ENCODE results near the gene LRRC49. TPM values are rescaled to one million over a fixed set of nuclear protein-coding genes. Genes with fewer than 3 reads are reported as not detected.
A peak's percentile ranks its signal among the peaks of the same experiment; 100 is the strongest.

Gene LRRC49
- total and polyA plus RNA-seq, 4 donors: 3.0 to 24.3 (median 7.4) TPM

DNA sequence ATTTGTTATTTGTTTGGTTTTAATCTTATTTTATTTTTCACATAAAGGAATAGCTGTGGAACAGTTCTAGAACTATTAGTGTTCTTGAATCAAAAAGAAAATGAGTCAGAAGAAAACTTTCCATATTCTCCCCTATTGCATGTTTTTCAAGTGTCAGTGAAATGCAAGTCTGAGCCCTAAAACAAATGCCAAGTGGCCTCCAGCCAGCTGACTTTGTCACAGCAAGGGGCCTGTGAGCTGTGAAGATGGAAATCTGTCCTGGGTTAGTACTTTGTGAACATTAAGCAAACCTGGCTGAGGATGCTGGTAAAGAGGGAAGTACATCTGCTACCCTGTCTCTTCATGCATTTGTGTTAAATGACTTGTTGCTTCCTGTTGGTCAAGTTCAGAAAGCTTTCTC lies 14.2 kb downstream of the LRRC49 start:
- Histone ChIP-seq H3K9me3 (ENCODE audit: control insufficient read depth in 4 of 4, insufficient read depth in 3 of 4, low read length in 3 of 4) (peaks cover 0 to 10% (median 6%) of the 10 kb centered on the region in 4 donors), H3K4me3 (no peak overlapping the region), H3K4me1 (ENCODE audit: control insufficient read depth in 5 of 5, insufficient read depth in 5 of 5, low read length in 5 of 5) (peaks cover 0 to 2% (median 0%) of the 10 kb centered on the region in 5 donors), H3K27ac (ENCODE audit: low read depth in 1 of 2, low read length in 1 of 2) (no peak overlapping the region), H3K27me3 (ENCODE audit: control insufficient read depth in 3 of 3, insufficient read depth in 3 of 3, low read length in 2 of 3) (no peaks in the 10 kb centered on the region), H3K36me3 (ENCODE audit: control insufficient read depth in 4 of 4, insufficient read depth in 4 of 4, low read length in 4 of 4) (peaks cover 0 to 13% (median 11%) of the 10 kb centered on the region in 4 donors), H3K9ac (ENCODE audit: insufficient read depth in 1 of 2, low read length in 2 of 2) (no peak overlapping the region)
- TF ChIP-seq, protein P1, sequence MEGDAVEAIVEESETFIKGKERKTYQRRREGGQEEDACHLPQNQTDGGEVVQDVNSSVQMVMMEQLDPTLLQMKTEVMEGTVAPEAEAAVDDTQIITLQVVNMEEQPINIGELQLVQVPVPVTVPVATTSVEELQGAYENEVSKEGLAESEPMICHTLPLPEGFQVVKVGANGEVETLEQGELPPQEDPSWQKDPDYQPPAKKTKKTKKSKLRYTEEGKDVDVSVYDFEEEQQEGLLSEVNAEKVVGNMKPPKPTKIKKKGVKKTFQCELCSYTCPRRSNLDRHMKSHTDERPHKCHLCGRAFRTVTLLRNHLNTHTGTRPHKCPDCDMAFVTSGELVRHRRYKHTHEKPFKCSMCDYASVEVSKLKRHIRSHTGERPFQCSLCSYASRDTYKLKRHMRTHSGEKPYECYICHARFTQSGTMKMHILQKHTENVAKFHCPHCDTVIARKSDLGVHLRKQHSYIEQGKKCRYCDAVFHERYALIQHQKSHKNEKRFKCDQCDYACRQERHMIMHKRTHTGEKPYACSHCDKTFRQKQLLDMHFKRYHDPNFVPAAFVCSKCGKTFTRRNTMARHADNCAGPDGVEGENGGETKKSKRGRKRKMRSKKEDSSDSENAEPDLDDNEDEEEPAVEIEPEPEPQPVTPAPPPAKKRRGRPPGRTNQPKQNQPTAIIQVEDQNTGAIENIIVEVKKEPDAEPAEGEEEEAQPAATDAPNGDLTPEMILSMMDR (IDR thresholded peaks at IDR 0.05; ENCODE audit: control extremely low read depth, extremely low read depth): no peak
- ATAC-seq (ENCODE audit: insufficient read depth, low FRiP score): no peak
- peak in 1 of 3 donors; percentile 22 for DNase-seq

DNA sequence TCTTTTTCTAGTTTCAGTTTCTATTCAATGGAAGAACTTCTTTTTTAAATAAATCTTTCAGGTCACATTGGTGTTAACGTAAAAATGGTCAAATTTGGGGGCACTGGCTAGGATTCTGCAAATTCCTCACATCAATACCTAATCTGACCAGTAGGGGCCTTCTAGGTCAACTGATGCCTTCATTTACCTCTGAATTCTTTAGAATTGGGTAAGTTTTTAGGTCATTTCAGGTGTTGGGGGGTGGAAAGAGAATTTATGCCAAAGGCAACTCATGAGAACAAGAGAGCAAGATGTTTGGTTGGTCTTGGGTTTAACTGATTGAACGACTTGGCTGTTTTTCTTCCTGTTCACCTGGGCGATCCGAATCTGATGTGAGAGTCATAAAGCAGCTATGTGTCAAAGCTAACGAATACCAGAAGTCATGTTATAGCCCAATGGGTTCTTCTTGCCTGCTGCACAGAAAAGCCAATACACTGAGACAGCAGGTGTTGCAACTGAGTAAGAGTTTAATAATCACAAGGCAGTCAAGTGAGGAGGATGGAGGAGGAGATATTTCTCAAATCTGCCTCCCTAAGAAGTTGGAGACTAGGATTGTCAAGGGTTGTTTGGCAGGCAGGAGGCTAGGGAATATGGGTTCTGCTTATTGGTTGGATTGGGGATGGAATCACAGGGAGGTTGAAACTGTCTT lies 15.3 kb downstream of the LRRC49 start:
- Histone ChIP-seq H3K4me1 (ENCODE audit: control insufficient read depth in 5 of 5, insufficient read depth in 5 of 5, low read length in 5 of 5) (no peaks in the 10 kb centered on the region), H3K27me3 (ENCODE audit: control insufficient read depth in 3 of 3, insufficient read depth in 3 of 3, low read length in 2 of 3) (no peaks in the 10 kb centered on the region), H3K9ac (ENCODE audit: insufficient read depth in 1 of 2, low read length in 2 of 2) (no peak overlapping the region), H3K36me3 (ENCODE audit: control insufficient read depth in 4 of 4, insufficient read depth in 4 of 4, low read length in 4 of 4) (peaks cover 0 to 13% (median 11%) of the 10 kb centered on the region in 4 donors), H3K4me3 (no peak overlapping the region), H3K27ac (ENCODE audit: low read depth in 1 of 2, low read length in 1 of 2) (no peak overlapping the region), H3K9me3 (ENCODE audit: control insufficient read depth in 4 of 4, insufficient read depth in 3 of 4, low read length in 3 of 4) (peaks cover 0 to 10% (median 6%) of the 10 kb centered on the region in 4 donors)
- DNase-seq (no peak), ATAC-seq (ENCODE audit: insufficient read depth, low FRiP score) (no peak)
- 97 to 98% methylated on average over 5 of the region's 5 CpGs for WGBS, 2 donors
- TF ChIP-seq, protein P1 (IDR thresholded peaks at IDR 0.05; ENCODE audit: control extremely low read depth, extremely low read depth): no peak

DNA sequence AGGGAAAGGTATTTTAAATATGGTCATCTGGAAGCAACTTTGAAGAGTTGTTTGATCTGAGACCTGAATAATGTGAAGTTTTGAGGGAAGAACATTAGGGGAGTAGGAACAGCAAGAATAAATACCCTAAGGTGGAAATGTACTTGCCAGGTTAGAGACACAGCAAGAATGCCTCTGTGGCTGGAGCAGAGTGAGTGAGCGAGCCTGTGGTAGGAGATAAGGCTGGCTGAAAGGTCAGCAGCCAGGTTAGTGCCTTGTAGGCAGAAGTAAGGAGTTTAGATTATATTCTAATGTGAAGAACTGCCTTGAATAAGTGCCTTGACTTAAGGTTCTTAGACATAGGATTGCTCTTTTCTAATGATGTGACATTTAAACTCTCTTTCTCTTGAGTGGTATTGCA lies 18.3 kb downstream of the LRRC49 start:
- TF ChIP-seq, protein P1 (IDR thresholded peaks at IDR 0.05; ENCODE audit: control extremely low read depth, extremely low read depth): no peak
- Histone ChIP-seq H3K27me3 (ENCODE audit: control insufficient read depth in 3 of 3, insufficient read depth in 3 of 3, low read length in 2 of 3) (no peaks in the 10 kb centered on the region), H3K27ac (ENCODE audit: low read depth in 1 of 2, low read length in 1 of 2) (no peak overlapping the region), H3K4me1 (ENCODE audit: control insufficient read depth in 5 of 5, insufficient read depth in 5 of 5, low read length in 5 of 5) (no peaks in the 10 kb centered on the region), H3K4me3 (no peak overlapping the region), H3K36me3 (ENCODE audit: control insufficient read depth in 4 of 4, insufficient read depth in 4 of 4, low read length in 4 of 4) (peaks cover 0 to 20% (median 12%) of the 10 kb centered on the region in 4 donors), H3K9ac (ENCODE audit: insufficient read depth in 1 of 2, low read length in 2 of 2) (no peak overlapping the region), H3K9me3 (ENCODE audit: control insufficient read depth in 4 of 4, insufficient read depth in 3 of 4, low read length in 3 of 4) (peaks cover 0 to 10% (median 6%) of the 10 kb centered on the region in 4 donors)
- no peak for ATAC-seq (ENCODE audit: insufficient read depth, low FRiP score)
- DNase-seq: no peak
- 88 to 91% methylated on average over 1 of the region's 1 CpG for WGBS, 2 donors

All from lung (tissue), 12 donors.